PC-9 (cell line): ENCODE measurements around the gene RREB1. TPM values are rescaled to one million over a fixed set of nuclear protein-coding genes. Genes with fewer than 3 reads are reported as not detected.

Experiments used
- BruUV-seq: library from RNA; stranded (reverse); fragments of 400-500 nt; replicated peaks from 2 replicates; lab custom pipeline; 2021; lab: Mats Ljungman, UMichigan
- CTCF ChIA-PET: fragments of 300-600 bp; sonication (Branson Sonifier 250); formaldehyde crosslinking; loops from one replicate; lab custom pipeline; 2022; ENCODE audit warnings: antibody characterized with exemption; lab: Charles Lee
- POLR2A ChIA-PET: fragments of 300-600 bp; sonication (Branson Sonifier 250); formaldehyde crosslinking; loops from one replicate; lab custom pipeline; 2022; ENCODE audit warnings: antibody characterized with exemption; ENCODE audit not compliant: unreplicated experiment; lab: Charles Lee
- DNase-seq, 2 experiments: peaks; one replicate each; pipeline versions ENCODE4 v3.0.0 to v3.0.0-alpha.2; 2015 to 2022; ENCODE audit warnings: mixed read lengths in 1 of 2
- H2AFZ ChIP-seq: fragments of 200-600 bp; sonication (generic); 2 replicates; pipeline ENCODE4 v1.8.1; 2017; ENCODE audit warnings: antibody characterized with exemption
- H3F3A ChIP-seq: fragments of 200-600 bp; sonication (generic); 2 replicates; pipeline ENCODE4 v1.8.1; 2017; ENCODE audit warnings: antibody characterized with exemption, mild to moderate bottlenecking, low read depth; ENCODE audit not compliant: insufficient read depth
- H3K27ac ChIP-seq: fragments of 200-600 bp; sonication (generic); 2 replicates; pipeline ENCODE4 v1.6.1; 2016; ENCODE audit warnings: mixed run types
- H3K27me3 ChIP-seq: fragments of 200-600 bp; sonication (generic); 2 replicates; pipeline ENCODE4 v1.6.1; 2016; ENCODE audit warnings: low read depth, mixed run types; ENCODE audit not compliant: insufficient read depth
- H3K36me3 ChIP-seq: fragments of 200-600 bp; sonication (generic); 2 replicates; pipeline ENCODE4 v1.6.1; 2016; ENCODE audit warnings: low read depth, mixed run types
- H3K4me1 ChIP-seq: fragments of 200-600 bp; sonication (generic); replicated peaks from 2 replicates; pipeline ENCODE4 v1.6.1; 2016; ENCODE audit warnings: mixed run types; ENCODE audit not compliant: insufficient read depth
- H3K4me2 ChIP-seq: fragments of 200-600 bp; sonication (generic); 2 replicates; pipeline ENCODE4 v1.6.1; 2017; ENCODE audit warnings: mixed run types
- H3K4me3 ChIP-seq: fragments of 200-600 bp; sonication (generic); 2 replicates; pipeline ENCODE4 v1.6.1; 2016; ENCODE audit warnings: mixed run types
- H3K79me2 ChIP-seq: fragments of 200-600 bp; sonication (generic); 2 replicates; pipeline ENCODE4 v1.6.1; 2017; ENCODE audit warnings: low read depth, mixed run types
- H3K9me2 ChIP-seq: fragments of 200-600 bp; sonication (generic); 2 replicates; pipeline ENCODE4 v1.8.1; 2017; ENCODE audit warnings: mild to moderate bottlenecking; ENCODE audit not compliant: insufficient read depth
- H3K9me3 ChIP-seq: fragments of 200-600 bp; sonication (generic); 2 replicates; pipeline ENCODE4 v1.8.1; 2016; ENCODE audit warnings: low read depth; ENCODE audit not compliant: insufficient read depth
- H4K20me1 ChIP-seq: fragments of 200-600 bp; sonication (generic); 2 replicates; pipeline ENCODE4 v1.8.1; 2017; ENCODE audit not compliant: insufficient read depth
- CTCF ChIP-seq: fragments of 200-600 bp; sonication (generic); conservative IDR thresholded peaks from 2 replicates; pipeline ENCODE4 v1.6.1; 2017; ENCODE audit warnings: mixed run types, antibody characterized with exemption, mild to moderate bottlenecking, moderate library complexity
- EZH2 ChIP-seq: fragments of 200-600 bp; sonication (generic); IDR thresholded peaks from 2 replicates; pipeline ENCODE4 v1.8.0; 2017; ENCODE audit warnings: antibody characterized with exemption, low read depth
- intact Hi-C: fragments of 100-400 bp; cut with micrococcal nuclease; formaldehyde crosslinking; loops from one replicate; pipeline ENCODE4 v1.10.0; 2022; ENCODE audit not compliant: unreplicated experiment
- total RNA-seq: library from RNA; stranded (reverse); gene quantifications from 2 replicates; pipeline ENCODE4 v1.2.3, GENCODE V29; 2021

Gene RREB1
- total RNA-seq, 1 experiment from 2014 or later = 38.4 TPM

- H3K27ac ChIP-seq = no peak overlapping the region
- H3K9me3 ChIP-seq = no peaks in the 10 kb centered on the region
- peaks cover 26% of the 10 kb centered on the region; the same call in 1 of the 2 replicates for H3F3A ChIP-seq
- intact Hi-C loops = no loop called here
- DNase-seq = no peak
- no peaks in the 10 kb centered on the region for H3K27me3 ChIP-seq
- no peaks in the 10 kb centered on the region for H3K36me3 ChIP-seq
- peaks cover 89% of the 10 kb centered on the region for H3K79me2 ChIP-seq
- no peak overlapping the region for H2AFZ ChIP-seq
- H3K9me2 ChIP-seq = no peaks in the 10 kb centered on the region
- peaks cover 87% of the 10 kb centered on the region for H3K4me1 ChIP-seq
- no peak overlapping the region for H3K4me3 ChIP-seq
- no TSS peak for BruUV-seq
- H3K4me2 ChIP-seq = no peak overlapping the region
- 0 out of 2 replicates have a peak, but pooled peaks cover 3% of the 10 kb centered on the region for H4K20me1 ChIP-seq
- ChIA-PET CTCF (no interaction called here), POLR2A (no interaction called here)
- TF ChIP-seq CTCF (no peak), EZH2 (no peak)
Measured at GRCh38 chr6:7143476-7143974, 35.8 kb downstream of the RREB1 start.

GRCh38 chr6:7144872-7145584, 37.3 kb downstream of the RREB1 start:
- BruUV-seq = no TSS peak
- Histone ChIP-seq H3K4me2 (peak overlapping the region; percentile 99), H3K79me2 (peaks cover 91% of the 10 kb centered on the region), H3K4me3 (peak overlapping the region; percentile 66), H3K27me3 (no peaks in the 10 kb centered on the region), H2AFZ (no peak overlapping the region), H4K20me1 (no peaks in the 10 kb centered on the region), H3K27ac (peak overlapping the region; percentile 91), H3K36me3 (no peaks in the 10 kb centered on the region), H3F3A (peaks cover 21% of the 10 kb centered on the region; the same call in 1 of the 2 replicates), H3K9me2 (no peaks in the 10 kb centered on the region), H3K9me3 (no peaks in the 10 kb centered on the region), H3K4me1 (peaks cover 76% of the 10 kb centered on the region)
- intact Hi-C loops = loop anchor here (1.0 to 5.0 kb wide), 5 partner anchors 56 to 343 kb away; no protein-coding TSS in a partner anchor
- ChIA-PET POLR2A (interaction anchor here (0.5 to 0.6 kb wide), 2 partner anchors 8 to 56 kb away, joined by 3 to 9 read pairs; no protein-coding TSS in a partner anchor), CTCF (interaction anchor here (0.6 kb wide), 1 partner anchor 237 kb away, joined by 5 read pairs; no protein-coding TSS in a partner anchor)
- DNase-seq = peak; percentile 11 to 75
- TF ChIP-seq EZH2 (no peak), CTCF (no peak)

- Histone ChIP-seq H3K36me3 (no peaks in the 10 kb centered on the region), H3K4me2 (peak overlapping the region; percentile 99), H4K20me1 (no peaks in the 10 kb centered on the region), H3K9me2 (no peaks in the 10 kb centered on the region), H3K27ac (peak overlapping the region; percentile 91), H3K9me3 (no peaks in the 10 kb centered on the region), H3K79me2 (peaks cover 91% of the 10 kb centered on the region), H3K4me1 (peaks cover 71% of the 10 kb centered on the region), H3F3A (peaks cover 21% of the 10 kb centered on the region; the same call in 1 of the 2 replicates), H2AFZ (no peak overlapping the region), H3K4me3 (peak overlapping the region; percentile 66), H3K27me3 (no peaks in the 10 kb centered on the region)
- ChIA-PET POLR2A (interaction anchor here (0.5 kb wide), 1 partner anchor 7 kb away, joined by 9 read pairs; no protein-coding TSS in a partner anchor), CTCF (interaction anchor here (0.6 kb wide), 1 partner anchor 236 kb away, joined by 5 read pairs; no protein-coding TSS in a partner anchor)
- BruUV-seq = no TSS peak
- no peak for DNase-seq
- intact Hi-C loops = loop anchor here (1.0 to 5.0 kb wide), 5 partner anchors 56 to 343 kb away; no protein-coding TSS in a partner anchor
- TF ChIP-seq CTCF = no peak
- no peak for TF ChIP-seq EZH2
Measured at GRCh38 chr6:7145585-7145884, 37.8 kb downstream of the RREB1 start.
